Measurements from ENCODE around the gene ATAD3A.
"Not testable (repeated sequence)": the region's sequence is repeated elsewhere in the genome, so short reads cannot be mapped to it uniquely, and the experiment has no call there.

Gene ATAD3A

GRCh38 chr1:1463312-1463711 is 48.6 kb upstream of the ATAD3A start (continued):
- no peak for TF ChIP-seq ZNF394 (tag by site-specific recombination; IDR thresholded peaks at IDR 0.05; ENCODE audit: borderline replicate concordance)

DNA sequence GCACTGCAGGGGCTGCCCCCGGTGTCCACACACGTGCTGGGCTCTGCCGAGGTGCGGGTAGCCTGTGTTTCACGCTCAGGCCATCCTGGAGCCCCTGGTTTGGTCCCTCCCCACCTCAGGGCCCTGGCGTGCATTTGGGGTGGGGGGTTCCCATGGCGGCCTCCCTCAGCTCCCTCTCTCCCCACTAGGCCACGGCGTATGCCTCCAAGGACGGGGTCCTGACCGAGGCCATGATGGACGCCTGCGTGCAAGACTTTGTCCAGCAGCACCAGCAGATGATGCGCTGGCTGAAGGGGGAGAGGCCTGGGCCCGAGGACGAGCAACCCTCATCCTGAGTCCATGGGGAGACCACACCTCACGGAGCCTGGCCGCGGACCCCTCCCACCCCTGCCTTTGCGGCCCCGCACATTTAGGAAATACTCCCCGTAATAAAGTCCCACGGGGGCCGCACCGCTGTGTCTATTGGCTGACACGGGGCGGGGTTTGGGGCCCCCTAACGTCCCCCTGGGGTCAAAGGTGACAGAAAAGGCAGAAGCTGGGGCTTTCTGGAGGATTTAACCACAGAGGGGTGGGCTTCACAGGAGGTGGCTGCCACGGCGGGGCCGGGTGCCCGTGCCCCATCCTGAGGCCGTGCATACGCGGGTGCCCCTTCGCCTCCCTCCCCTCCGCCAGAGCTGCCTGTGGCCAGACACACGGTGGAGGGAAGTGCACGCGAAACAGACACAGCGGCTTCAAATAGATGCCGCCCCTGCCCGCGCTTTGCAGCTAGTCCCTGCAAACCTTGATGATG is 43.6 kb upstream of the ATAD3A start:
- CTCF ChIA-PET; H3K9me3 ChIP-seq (ENCODE audit: control insufficient read depth, insufficient read depth, low read depth, low read length); H3K27ac ChIP-seq (ENCODE audit: extremely low read depth, low read depth, low read length); H3K4me3 ChIP-seq (ENCODE audit: low read depth, low read length); H3K4me1 ChIP-seq (ENCODE audit: control insufficient read depth, insufficient read depth, low read length); POLR2A ChIA-PET; H3K36me3 ChIP-seq (ENCODE audit: control insufficient read depth in 2 of 2, insufficient read depth in 1 of 2, low read length in 2 of 2): not testable (repeated sequence)

DNA sequence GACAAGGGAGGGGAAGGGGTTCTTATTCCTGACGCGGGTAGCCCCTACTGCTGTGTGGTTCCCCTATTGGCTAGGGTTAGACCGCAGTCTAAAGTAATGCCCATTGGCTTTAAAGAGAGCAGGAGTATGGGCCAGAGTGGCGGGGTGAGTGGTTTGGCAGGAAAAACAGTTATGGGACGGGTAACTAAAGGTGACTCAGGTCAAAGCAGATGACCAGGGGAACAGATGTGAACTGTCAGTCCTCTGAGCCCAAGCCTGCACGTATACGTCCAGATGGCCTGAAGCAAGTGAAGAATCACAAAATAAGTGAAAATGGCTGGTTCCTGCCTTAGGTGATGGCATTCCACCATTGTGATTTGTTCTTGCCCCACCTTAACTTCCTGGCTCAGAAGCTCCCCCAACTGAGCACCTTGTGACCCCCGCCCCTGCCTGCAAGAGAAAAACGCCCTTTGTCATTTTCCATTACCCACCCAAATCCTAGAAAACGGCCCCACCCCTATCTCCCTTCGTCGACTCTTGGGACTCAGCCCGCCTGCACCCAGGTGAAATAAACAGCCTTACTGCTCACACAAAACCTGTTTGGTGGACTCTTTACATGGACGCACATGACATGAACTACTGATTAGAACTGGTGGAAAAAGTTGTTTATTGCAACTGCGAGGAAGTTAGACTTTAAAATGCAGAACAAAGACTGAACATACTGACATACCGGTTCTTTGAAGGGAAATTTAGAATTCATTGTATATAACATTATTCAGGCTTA is 41.2 kb upstream of the ATAD3A start:
- ChIA-PET CTCF (interaction anchor here (1.0 kb wide), 1 partner anchor 30 kb away, joined by 6 read pairs; no protein-coding TSS in a partner anchor), POLR2A (no interaction called here)
- H3K4me1 ChIP-seq (ENCODE audit: control insufficient read depth, insufficient read depth, low read length) = no peaks in the 10 kb centered on the region
- peaks cover 0 to 13% of the 10 kb centered on the region in 2 experiments; a peak in 2 of 3 replicates for H3K36me3 ChIP-seq (ENCODE audit: control insufficient read depth in 2 of 2, insufficient read depth in 1 of 2, low read length in 2 of 2)
- peak; percentile 92 for TF ChIP-seq KLF1 (tag by site-specific recombination; IDR thresholded peaks at IDR 0.05)
- TF ChIP-seq SP2 (tag by site-specific recombination; IDR thresholded peaks at IDR 0.05) = peak; percentile 23
- peak; percentile 82 for TF ChIP-seq ZNF335 (tag by site-specific recombination; conservative IDR thresholded peaks at IDR 0.05)
- TF ChIP-seq ZNF629 (tag by site-specific recombination; IDR thresholded peaks at IDR 0.05) = no peak
- peak overlapping the region; percentile 97 for H3K4me3 ChIP-seq (ENCODE audit: low read depth, low read length)
- peak overlapping the region; percentile 42; the same call in 1 of the 2 replicates for H3K27ac ChIP-seq (ENCODE audit: extremely low read depth, low read depth, low read length)
- no peaks in the 10 kb centered on the region for H3K9me3 ChIP-seq (ENCODE audit: control insufficient read depth, insufficient read depth, low read depth, low read length)

DNA sequence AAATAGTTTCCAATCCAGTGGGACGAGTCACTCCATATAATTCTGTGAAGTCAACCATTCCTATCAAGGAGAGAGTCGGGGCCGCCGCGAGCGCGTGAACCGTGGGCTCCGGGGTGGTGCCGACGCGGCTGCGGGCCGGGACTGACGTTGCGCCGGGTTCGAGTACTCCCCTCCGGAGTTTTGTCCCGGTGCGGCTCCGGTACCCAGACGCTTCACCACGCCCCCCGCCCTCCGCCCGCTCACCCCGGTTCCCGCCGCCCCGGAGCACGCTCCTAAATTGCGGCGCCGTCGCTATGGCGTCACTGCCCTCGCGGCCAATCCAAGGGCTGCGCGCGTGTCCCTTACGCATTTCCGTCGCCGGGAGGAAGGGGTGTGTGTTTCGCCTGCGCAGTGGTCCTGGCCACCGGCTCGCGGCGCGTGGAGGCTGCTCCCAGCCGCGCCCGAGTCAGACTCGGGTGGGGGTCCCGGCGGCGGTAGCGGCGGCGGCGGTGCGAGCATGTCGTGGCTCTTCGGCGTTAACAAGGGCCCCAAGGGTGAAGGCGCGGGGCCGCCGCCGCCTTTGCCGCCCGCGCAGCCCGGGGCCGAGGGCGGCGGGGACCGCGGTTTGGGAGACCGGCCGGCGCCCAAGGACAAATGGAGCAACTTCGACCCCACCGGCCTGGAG is 40.4 kb upstream of the ATAD3A start, which contains the start of gene ATAD3B:
ATAD3B (plus strand) TSS at position 377 of the 664 bp plus-strand sequence; CDS start at position 497, 120 bp downstream.
- POLR2A ChIA-PET = no interaction called here
- Histone ChIP-seq H3K4me3 (ENCODE audit: low read depth, low read length) (peak within 1 kb of the TSS; percentile 97), H3K4me1 (ENCODE audit: control insufficient read depth, insufficient read depth, low read length) (no peaks in the 10 kb centered on the region), H3K9me3 (ENCODE audit: control insufficient read depth, insufficient read depth, low read depth, low read length) (no peaks in the 10 kb centered on the region), H3K27ac (ENCODE audit: extremely low read depth, low read depth, low read length) (peak within 1 kb of the TSS; percentile 42), H3K36me3 (ENCODE audit: control insufficient read depth in 2 of 2, insufficient read depth in 1 of 2, low read length in 2 of 2) (peaks cover under 1 to 14% of the 10 kb centered on the region in 2 experiments; a peak in 2 of 3 replicates)
- CTCF ChIA-PET = no interaction called here
- TF ChIP-seq ZBTB8A (tag by site-specific recombination; IDR thresholded peaks at IDR 0.05) (peak; percentile 74), KLF9 (tag by site-specific recombination; IDR thresholded peaks at IDR 0.05; ENCODE audit: low read depth) (peak; percentile 97), ZNF274 (IDR thresholded peaks at IDR 0.05; ENCODE audit: low read length) (no peak), ZNF274 (tag by site-specific recombination; IDR thresholded peaks at IDR 0.05; ENCODE audit: borderline replicate concordance) (no peak), ZNF324 (tag by site-specific recombination; IDR thresholded peaks at IDR 0.05) (0 out of 2 replicates have a peak, but pooled peaks have one; percentile 26), ZNF660 (tag by site-specific recombination; IDR thresholded peaks at IDR 0.05) (0 out of 2 replicates have a peak, but pooled peaks have one; percentile 58), ZFHX2 (tag by site-specific recombination; conservative IDR thresholded peaks at IDR 0.05) (peak; percentile 52), SP3 (tag by site-specific recombination; IDR thresholded peaks at IDR 0.05) (peak; percentile 89), ZBTB11 (tag by site-specific recombination; conservative IDR thresholded peaks at IDR 0.05; ENCODE audit: low read depth) (peak; percentile 67), ZNF610 (tag by site-specific recombination; IDR thresholded peaks at IDR 0.05; ENCODE audit: borderline replicate concordance) (peak; percentile 63; the same call in 1 of the 2 replicates), ZNF335 (tag by site-specific recombination; conservative IDR thresholded peaks at IDR 0.05) (peak; percentile 59), ZNF658 (tag by site-specific recombination; IDR thresholded peaks at IDR 0.05) (no peak), WT1 (tag by site-specific recombination; IDR thresholded peaks at IDR 0.05) (peak; percentile 48; the same call in 1 of the 2 replicates), ZFP37 (tag by site-specific recombination; IDR thresholded peaks at IDR 0.05) (0 out of 2 replicates have a peak, but pooled peaks have one; percentile 19), ZXDB (tag by site-specific recombination; IDR thresholded peaks at IDR 0.05) (peak; percentile 74; the same call in 1 of the 2 replicates), ZNF654 (tag by site-specific recombination; IDR thresholded peaks at IDR 0.05; ENCODE audit: low read depth) (no peak), ZEB2 (tag by site-specific recombination; IDR thresholded peaks at IDR 0.05) (peak; percentile 95), ZBTB1 (tag by site-specific recombination; IDR thresholded peaks at IDR 0.05) (no peak)
